Stimulated activated CD8-positive, alpha-beta memory T cell treated with anti-CD3 and anti-CD28 coated beads, Interleukin-2, amount 100 ng/mL, for 1 hour (primary cell): ENCODE results near the gene METTL15.
"Not testable (repeated sequence)": the region's sequence is repeated elsewhere in the genome, so short reads cannot be mapped to it uniquely, and the experiment has no call there.

ENCODE experiments used
- DNase-seq, 2 donors: peaks; one replicate each; pipeline ENCODE4 v3.0.0-alpha.2; 2020; ENCODE audit warnings: low read depth in 2 of 2

The METTL15 gene

DNA sequence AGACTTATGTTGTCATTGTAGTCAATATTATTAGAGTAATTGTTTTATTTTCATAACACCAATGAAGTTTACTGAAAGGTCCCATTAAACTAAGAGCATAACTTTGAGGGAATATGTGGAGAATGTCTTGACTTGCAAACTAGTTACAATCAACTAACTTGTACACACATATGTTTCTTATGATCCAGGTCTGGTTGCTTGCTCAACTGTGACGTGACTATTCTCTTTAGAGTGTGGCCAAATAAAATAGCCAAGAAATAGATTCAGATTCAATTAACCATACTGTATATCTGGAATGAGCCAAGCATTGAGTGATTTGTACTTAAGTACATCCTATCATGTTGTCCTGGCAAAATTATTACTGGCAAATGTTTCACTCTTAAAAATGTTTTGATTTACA is 101.7 kb downstream of the METTL15 start:
- DNase-seq, result no peak

DNA sequence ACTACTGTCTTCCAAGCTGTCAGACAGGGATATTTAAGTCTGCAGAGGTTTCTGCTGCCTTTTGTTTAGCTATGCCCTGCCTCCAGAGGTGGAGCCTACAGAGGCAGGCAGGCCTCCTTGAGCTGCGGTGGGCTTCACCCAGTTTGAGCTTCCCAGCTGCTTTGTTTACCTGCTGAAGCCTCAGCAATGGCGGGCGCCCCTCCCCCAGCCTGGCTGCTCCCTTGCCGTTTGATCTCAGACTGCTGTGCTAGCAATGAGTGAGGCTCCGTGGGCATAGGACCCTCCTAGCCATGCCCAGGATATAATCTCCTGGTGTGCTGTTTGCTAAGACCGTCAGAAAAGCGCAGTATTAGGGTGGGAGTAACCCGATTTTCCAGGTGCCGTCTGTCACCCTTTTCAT is 113.9 kb downstream of the METTL15 start:
- DNase-seq, result not testable (repeated sequence)

DNA sequence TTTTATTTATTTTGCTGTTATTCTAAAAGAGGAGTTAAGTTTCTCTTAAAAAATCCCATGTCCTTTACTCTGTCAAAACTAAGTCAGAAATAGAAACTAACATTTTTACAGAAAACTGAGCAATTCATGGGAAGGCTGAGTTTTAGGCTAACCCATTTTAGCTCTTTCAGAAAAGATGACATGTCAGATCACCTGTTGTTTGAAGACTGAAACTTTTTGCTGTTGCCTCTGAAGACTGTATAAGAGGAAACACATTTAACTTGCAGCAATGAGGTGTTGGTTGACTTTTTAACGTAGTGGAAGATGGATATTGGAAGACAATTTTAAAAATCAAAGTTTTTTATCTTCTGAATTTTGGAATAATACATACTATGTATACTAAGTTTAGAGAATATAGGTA is 115.4 kb downstream of the METTL15 start:
- DNase-seq, result no peak

DNA sequence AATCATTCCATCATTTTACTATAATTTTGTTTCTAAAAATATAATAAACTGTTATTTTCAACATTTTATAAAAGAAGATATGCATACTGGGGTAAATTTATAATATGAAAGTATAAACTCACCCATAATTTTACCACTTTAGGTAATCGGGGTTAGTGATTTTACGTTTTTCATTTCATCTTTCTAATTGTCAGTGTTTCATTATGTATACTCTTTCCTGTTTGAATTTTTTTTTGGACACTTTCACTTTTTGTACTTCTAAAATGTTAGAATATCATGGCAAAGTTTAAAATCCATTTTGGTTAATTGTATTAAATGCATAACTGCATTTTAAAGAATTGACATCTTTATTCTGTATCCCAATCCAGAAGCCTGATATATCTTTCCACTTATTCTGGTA is 115.8 kb downstream of the METTL15 start:
- no peak for DNase-seq

DNA sequence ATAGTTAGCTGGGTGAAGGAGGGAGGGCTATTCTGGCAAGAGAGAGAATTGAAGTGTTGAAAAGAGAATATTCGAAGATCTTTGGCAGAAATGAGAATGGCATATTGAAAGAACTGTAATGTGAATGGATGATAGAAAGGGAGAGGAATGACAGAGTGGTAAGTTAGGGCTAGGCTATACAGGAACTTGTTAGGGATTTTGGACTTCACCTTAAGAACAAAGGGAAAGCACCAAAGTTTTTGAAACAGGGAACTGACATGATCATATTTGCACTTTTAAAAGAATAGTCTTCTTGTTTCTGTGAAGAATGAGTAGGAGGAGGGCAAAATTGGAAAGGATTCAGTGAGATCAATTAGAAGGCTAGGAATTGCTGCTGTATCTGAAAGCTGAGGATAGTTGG is 119.3 kb downstream of the METTL15 start:
- no peak for DNase-seq

DNA sequence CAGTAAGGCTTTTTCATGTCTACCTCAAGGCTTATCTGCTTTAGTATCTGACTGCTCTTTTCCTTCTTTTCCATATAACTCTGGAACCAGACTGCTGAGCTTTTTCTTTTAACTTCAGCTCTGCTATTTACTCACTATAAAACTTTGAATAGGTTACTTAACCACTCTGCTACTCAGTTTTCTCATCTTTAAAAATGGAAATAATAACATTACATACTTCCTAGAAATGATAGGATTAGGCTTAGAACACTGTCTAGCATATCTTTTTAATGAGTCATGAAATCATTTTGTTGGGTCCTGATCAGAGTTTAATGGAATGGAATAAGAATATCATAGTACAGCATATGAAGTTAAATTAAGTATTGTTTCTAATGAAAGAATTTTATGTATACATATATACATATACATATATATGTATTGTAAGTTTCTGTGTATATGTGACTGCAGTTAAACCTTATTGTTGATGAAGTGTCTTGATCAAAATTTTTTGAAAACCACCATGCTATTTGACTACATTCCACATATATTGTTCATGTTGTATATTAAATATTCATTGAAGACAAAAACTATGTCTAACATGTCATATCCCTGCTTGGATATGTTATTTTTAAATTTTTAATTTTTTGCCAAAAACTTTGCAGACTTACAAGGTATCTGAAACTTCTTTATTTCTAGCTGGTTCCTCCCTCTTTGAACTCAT is 120.2 kb downstream of the METTL15 start:
- DNase-seq, result no peak

DNA sequence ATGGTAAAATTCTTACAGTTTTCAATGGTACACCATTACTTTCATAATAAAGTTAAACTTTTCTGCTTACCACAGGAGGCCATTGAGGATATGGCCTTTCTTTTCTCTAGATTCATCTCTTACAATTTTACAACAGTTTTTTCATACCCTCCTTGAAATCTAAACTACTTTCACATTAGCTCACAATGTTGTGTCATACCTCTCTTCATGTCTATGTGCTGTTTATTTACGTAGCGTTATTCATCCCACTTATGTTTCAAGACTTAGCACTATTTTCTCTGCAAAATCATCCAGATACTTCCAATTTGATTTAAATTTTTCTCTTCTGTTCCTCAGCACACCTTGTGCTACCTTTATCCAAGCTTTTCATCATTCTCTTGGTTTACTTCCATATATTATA is 123.3 kb downstream of the METTL15 start:
- DNase-seq, result no peak

DNA sequence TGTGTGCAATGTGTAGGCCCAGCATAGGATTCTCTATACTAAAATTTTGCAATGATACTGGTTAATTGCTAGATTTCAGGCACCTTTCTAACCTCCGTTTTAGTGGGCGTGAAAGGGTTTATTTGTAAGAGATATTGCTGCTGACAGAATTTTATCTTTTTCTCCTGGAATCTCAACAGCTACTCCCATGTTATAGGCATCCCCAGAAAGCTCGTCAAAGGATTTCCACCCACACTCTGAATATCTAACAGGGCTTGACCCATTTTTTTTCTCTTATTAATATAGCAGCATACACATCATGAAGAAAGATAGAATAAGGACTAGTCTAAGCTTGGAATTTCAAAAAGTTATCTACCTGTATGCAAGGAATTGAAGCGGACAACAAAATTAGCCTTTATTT is 124.5 kb downstream of the METTL15 start:
- DNase-seq, result no peak

DNA sequence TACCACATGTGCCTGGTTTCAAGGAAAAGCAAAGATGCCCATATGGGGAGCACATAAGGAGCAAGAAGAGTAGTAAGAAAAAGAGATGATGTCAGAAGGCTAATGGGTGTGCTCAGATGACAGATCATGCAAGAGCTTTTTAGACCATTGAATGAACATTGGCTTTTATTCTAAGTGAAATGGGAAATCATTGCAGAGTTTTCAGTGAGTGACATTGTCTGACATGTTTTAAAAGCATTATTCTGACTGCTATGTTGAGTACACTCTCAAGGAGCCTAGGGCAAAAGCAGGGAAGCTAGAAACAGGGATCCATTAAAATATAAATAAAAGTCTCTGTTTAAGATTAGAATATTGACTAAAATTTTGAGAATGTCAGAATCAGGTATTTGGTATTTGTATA is 133.6 kb downstream of the METTL15 start:
- DNase-seq, result no peak

DNA sequence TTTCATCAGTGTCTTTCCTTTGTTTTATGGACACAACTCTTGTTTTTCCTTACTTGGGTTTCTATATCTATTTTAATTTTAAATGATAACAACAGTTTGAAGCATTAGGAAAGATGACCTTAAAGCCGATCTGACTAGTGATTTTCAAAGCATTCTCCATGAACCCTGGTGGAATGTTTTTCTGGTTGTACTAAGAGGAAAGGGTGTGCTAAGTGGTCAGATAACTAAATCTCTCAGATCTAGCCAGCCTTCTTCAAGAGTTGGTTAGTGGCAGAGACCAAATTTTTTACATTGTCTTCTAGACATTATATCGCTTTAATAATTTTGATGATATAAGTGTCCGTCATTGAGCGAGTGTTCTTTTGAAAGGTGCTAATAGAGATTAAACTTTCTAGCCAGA is 134.4 kb downstream of the METTL15 start:
- DNase-seq, result no peak

DNA sequence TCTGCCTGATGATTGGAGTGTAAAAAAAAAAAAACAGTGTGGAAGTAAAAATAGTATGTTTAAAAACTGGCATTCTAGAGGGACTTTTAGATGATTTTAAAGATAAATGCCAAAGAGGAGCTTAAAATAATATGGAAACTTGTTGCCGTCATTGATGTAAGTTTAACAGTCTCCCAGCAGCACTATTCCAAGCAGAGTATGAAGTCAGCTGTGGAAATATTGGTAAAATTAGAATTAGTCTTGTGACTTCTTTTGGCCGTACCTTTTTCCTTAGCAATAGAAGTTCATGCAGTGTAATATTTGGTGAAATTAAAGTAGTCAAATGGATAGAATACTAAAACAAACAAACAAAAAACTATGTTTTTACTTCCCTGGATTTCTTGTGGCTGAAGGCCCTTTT is 134.9 kb downstream of the METTL15 start:
- no peak for DNase-seq

DNA sequence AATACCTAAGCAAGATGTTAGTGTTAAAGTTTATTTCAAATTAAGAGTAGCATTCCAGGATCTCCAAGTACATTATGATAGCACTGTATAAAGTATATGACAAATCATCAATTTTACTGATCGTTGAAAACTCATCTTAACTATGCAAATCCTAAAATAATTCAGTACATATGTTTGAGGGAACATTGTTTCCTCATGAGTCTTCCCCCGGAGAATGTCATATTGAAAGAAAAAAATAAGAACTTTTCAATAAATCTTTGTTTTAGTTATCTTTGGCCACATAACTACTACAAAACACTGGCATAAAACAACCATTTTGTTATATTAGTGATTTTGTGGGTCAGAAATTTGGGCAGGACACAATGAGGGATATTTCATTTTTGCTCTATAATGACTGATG is 135.4 kb downstream of the METTL15 start:
- no peak for DNase-seq

DNA sequence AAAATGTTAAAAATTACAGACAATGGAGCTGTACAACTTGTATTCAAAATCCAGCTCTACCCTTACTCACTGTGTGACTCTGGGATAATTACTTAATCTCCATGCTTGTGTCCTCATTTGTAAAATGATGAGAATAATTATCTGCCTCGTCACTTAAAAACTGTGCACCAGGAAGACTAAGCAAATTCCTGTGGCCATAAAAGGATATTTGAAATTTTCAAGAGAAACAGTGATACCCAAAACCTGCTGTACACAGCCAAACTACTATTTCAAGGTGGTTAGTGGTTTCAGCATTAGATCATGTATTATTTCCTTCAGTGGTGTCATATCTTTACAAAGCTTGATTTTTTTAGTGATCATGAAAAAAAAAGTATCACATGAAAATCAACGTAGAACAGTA is 136.9 kb downstream of the METTL15 start:
- no peak for DNase-seq

DNA sequence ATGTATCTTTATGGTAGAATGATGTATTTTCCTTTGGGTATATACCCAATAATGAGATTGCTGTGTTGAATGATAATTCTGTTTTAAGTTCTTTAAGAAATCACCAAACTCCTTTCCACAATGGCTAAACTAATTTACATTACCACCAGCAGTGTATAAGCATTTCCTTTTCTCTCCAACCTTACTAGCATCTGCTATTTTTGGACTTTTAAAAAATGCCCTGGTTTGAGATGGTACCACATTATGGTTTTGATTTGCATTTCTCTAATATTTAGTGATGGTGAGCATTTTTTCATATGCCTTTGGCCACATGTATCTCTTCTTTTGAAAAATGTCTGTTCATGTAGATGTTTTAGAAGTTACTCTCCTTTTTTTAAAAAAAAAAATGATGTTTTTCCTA is 142.0 kb downstream of the METTL15 start:
- DNase-seq, result no peak

DNA sequence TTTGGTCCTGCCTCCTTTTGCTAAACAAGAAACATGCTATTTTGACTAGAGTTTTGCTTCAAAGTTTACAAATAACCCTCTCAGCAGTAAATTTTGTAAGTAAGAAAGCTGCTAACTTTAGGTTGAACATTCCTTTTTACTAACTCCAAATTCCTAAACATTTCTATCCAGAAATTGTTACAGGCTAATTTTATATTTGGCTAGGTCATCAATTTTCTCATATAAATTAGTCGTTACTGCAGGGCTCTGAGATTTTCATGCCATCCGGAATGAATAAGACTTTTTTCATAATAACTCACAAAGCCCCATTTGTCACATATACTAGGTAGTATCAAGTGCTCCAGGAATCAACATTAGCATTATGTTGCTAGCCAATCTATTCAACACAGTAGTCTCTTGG is 143.1 kb downstream of the METTL15 start:
- no peak for DNase-seq

DNA sequence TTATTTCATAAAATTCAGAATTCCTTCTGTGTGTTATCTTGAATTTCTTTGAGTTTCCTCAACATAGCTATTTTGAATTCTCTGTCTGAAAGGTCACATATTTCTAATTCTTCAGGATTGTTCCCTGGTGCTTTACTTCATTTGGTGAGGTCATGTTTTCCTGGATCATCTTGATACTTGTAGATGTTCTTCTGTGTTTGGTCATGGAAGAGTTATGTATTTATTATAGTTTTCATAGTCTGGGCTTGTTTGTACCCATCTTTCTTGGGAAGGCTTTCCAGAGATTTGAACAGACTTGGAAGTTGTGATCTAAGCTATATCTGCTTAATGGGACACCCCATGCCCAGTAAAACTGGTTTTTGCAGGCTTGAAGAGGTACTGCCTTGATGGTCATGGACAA is 149.6 kb downstream of the METTL15 start:
- DNase-seq, result no peak

DNA sequence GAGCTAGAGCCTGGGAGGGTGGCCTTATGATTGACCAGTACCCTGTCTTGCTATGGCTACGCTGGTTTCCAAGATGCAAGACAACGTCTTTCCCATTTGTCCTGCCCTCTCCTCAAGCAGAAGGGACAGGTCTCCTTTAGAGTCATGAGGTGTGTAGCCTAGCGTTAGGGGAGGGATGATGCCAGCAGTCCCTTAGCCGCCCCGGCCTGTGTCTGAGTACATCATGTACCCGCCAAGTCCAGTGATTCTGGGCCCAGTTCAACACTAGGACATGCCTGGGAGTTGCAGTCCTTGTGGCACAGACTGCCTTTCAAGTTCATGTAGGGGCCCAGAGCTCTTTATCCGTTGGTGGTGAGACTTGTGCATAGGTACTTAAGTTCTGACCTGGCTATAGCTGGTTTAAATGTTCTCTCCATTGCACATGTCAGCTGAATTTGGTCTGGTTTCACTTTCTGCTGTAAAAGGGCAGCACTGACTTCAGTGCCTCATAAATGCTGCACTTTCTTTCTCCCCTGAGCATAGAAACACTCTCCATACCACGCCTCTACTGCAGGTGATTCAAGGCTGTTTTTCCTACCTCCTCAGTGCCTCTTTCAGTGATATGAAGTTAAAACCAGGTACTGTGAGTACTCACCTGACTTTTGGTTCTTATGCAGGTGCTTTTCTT is 151.1 kb downstream of the METTL15 start:
- DNase-seq, result no peak

DNA sequence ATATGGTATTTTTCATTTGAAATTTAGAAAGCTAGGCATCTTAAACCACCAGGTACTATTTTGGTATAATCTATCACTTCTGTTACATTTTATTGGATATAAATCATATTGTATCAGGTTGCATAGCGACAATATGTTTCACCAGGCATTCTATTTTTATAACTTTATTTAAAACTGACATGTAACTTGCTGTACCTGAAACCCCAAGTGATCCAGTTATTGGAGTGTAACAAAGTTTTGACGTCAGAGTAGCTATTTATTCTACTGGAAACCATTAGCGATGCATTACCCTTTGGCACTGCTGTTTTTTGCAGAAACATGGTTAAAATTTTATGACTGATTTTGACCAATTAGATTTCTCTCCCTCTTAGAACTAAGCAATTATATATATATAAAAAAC is 160.7 kb downstream of the METTL15 start:
- no peak for DNase-seq

DNA sequence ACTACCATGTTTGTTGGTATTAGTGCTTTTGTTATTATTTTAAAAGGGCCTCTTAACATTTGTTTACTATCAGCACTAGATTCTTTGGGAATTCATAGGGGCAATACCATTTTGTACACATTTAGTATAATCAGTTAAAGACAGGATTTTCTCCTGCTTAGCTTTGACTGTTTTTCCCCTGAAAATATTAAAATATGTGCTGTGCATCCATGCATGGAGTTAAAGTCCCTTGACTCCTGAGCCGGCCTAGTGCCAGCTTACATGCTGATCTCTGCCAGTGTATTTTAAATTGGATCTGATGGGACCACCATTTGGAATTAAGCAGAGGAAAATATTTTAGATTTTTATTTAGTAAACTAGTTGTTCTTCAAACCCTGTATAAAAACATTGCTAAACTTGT is 161.4 kb downstream of the METTL15 start:
- no peak for DNase-seq

DNA sequence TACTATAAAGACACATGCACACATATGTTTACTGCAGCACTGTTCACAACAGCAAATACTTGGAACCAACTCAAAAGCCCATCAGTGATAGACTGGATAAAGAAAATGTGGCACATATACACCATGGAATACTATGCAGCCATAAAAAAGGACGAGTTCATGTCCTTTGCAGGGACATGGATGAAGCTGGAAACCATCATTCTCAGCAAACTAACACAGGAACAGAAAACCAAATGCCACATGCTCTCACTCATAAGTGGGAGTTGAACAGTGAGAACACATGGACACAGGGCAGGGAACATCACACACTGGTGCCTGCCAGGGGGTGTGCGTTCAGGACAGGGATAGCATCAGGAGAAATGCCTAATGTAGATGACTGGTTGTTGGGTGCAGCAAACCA is 164.1 kb downstream of the METTL15 start:
- DNase-seq, result not testable (repeated sequence)

DNA sequence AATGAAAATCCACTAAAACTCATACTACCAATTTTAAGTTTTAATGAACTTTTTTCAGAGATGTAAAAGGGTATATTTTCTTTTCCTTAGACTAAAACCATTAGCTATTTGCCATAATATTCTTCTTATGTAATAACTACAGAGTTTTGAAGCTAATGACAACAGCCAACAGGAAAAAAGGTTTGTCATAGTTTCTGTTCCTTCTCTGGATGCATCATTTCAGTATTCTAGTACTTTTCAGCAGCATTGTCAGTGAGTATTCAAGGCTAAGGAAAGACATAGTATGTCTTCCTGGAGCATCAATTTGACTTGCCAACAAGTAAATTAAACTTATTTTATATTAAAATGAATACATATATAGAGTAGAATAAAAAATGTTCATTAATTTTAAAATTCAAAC is 166.0 kb downstream of the METTL15 start:
- no peak for DNase-seq

DNA sequence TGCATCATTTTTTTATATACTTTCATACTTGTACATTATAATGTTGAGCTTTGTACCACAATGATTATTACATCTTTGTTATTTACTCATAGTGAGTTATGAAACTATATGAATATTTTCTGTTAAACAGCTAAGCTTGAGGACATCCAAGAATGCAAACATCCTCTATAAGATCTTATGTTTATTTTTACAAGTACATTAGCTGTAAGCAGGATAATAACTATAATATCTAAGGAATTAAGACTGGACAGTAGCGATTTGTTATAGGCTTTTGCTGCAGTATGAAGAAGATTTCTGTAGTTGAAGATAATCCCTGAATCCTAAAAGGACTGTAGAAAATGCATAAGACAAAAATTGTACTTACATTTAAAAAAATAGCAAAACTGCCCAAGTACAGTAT is 176.0 kb downstream of the METTL15 start:
- no peak for DNase-seq

DNA sequence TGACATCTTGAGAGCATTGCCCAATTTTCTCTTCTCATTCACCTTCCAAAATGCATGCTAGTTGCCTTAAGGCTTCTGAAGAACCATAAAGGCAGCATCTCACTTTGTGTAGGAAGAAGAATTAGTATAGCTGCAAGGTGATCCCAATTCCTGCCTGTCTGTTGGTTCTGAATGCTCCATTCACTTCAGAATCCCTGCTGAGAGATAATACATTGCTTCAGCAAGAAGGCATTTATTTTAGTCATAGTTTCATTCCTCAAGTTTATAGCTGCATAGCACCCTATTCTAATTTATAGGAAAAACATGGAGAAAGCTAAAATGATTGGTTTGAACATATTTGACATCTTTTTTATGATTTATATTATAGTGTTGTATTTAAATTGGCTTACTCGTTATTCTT is 181.3 kb downstream of the METTL15 start:
- no peak for DNase-seq

DNA sequence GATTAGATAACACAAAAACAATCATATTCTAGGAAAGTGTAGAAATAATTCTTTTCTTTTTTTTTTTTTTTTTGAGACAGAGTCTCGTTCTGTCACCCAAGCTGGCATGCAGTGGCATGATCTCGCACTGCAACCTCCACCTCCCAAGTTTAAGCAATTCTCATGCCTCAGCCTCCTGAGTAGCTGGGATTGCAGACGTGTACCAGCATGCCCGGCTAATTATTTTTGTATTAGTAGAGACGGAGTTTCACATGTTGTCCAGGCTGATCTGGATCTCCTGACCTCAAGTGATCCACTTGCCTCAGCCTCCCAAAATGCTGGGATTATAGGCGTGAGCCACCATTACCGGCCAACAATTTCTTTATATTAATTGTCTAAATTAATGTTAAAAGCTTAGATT is 182.8 kb downstream of the METTL15 start:
- DNase-seq, result not testable (repeated sequence)
